Measurements from ENCODE around the gene LAMB3.

The LAMB3 gene

GRCh38 chr1:209641832-209642172 lies 10.4 kb downstream of the LAMB3 start:
- H2AFZ ChIP-seq (ENCODE audit: low read depth, low read length): no peak overlapping the region

GRCh38 chr1:209635850-209636249 lies 16.4 kb downstream of the LAMB3 start:
- Histone ChIP-seq H3K4me3 (ENCODE audit: low read length) (no peak overlapping the region), H3K36me3 (ENCODE audit: insufficient read depth, low read length) (no peaks in the 10 kb centered on the region), H2AFZ (ENCODE audit: low read depth, low read length) (no peak overlapping the region), H3K27me3 (ENCODE audit: insufficient read depth, low read length) (no peaks in the 10 kb centered on the region), H3K4me1 (ENCODE audit: insufficient read depth, low read length) (no peaks in the 10 kb centered on the region), H3K9me3 (ENCODE audit: low read length) (no peaks in the 10 kb centered on the region)

More at GRCh38 chr1:209641832-209642172, 10.4 kb downstream of the LAMB3 start:
- Histone ChIP-seq H3K4me3 (ENCODE audit: low read length) (no peak overlapping the region), H3K4me1 (ENCODE audit: insufficient read depth, low read length) (no peaks in the 10 kb centered on the region), H3K36me3 (ENCODE audit: insufficient read depth, low read length) (no peaks in the 10 kb centered on the region), H3K27me3 (ENCODE audit: insufficient read depth, low read length) (no peaks in the 10 kb centered on the region), H3K9me3 (ENCODE audit: low read length) (no peaks in the 10 kb centered on the region)

GRCh38 chr1:209634005-209634737 lies 18.1 kb downstream of the LAMB3 start:
- Histone ChIP-seq H3K4me1 (ENCODE audit: insufficient read depth, low read length) (no peaks in the 10 kb centered on the region), H2AFZ (ENCODE audit: low read depth, low read length) (no peak overlapping the region), H3K36me3 (ENCODE audit: insufficient read depth, low read length) (no peaks in the 10 kb centered on the region), H3K9me3 (ENCODE audit: low read length) (no peaks in the 10 kb centered on the region), H3K27me3 (ENCODE audit: insufficient read depth, low read length) (no peaks in the 10 kb centered on the region), H3K4me3 (ENCODE audit: low read length) (no peak overlapping the region)

- H2AFZ ChIP-seq (ENCODE audit: low read depth, low read length): no peak overlapping the region
- no peak overlapping the region for H3K4me3 ChIP-seq (ENCODE audit: low read length)
- H3K36me3 ChIP-seq (ENCODE audit: insufficient read depth, low read length): no peaks in the 10 kb centered on the region
- H3K4me1 ChIP-seq (ENCODE audit: insufficient read depth, low read length): no peaks in the 10 kb centered on the region
- H3K27me3 ChIP-seq (ENCODE audit: insufficient read depth, low read length): no peaks in the 10 kb centered on the region
- no peaks in the 10 kb centered on the region for H3K9me3 ChIP-seq (ENCODE audit: low read length)
Measured at GRCh38 chr1:209633335-209633997, 18.8 kb downstream of the LAMB3 start.

- no peaks in the 10 kb centered on the region for H3K27me3 ChIP-seq (ENCODE audit: insufficient read depth, low read length)
- no peak overlapping the region for H3K4me3 ChIP-seq (ENCODE audit: low read length)
- no peaks in the 10 kb centered on the region for H3K4me1 ChIP-seq (ENCODE audit: insufficient read depth, low read length)
- H3K36me3 ChIP-seq (ENCODE audit: insufficient read depth, low read length): no peaks in the 10 kb centered on the region
- no peaks in the 10 kb centered on the region for H3K9me3 ChIP-seq (ENCODE audit: low read length)
- H2AFZ ChIP-seq (ENCODE audit: low read depth, low read length): no peak overlapping the region
Measured at GRCh38 chr1:209630383-209631225, 21.6 kb downstream of the LAMB3 start.

GRCh38 chr1:209629621-209630382 lies 22.4 kb downstream of the LAMB3 start:
- H2AFZ ChIP-seq (ENCODE audit: low read depth, low read length): no peak overlapping the region
- H3K9me3 ChIP-seq (ENCODE audit: low read length): no peaks in the 10 kb centered on the region
- no peaks in the 10 kb centered on the region for H3K27me3 ChIP-seq (ENCODE audit: insufficient read depth, low read length)
- H3K4me1 ChIP-seq (ENCODE audit: insufficient read depth, low read length): no peaks in the 10 kb centered on the region
- H3K4me3 ChIP-seq (ENCODE audit: low read length): no peak overlapping the region
- no peaks in the 10 kb centered on the region for H3K36me3 ChIP-seq (ENCODE audit: insufficient read depth, low read length)

GRCh38 chr1:209628618-209629299 lies 23.5 kb downstream of the LAMB3 start:
- Histone ChIP-seq H3K27me3 (ENCODE audit: insufficient read depth, low read length) (peaks cover 2% of the 10 kb centered on the region), H3K36me3 (ENCODE audit: insufficient read depth, low read length) (no peaks in the 10 kb centered on the region), H3K4me3 (ENCODE audit: low read length) (no peak overlapping the region), H2AFZ (ENCODE audit: low read depth, low read length) (no peak overlapping the region), H3K9me3 (ENCODE audit: low read length) (no peaks in the 10 kb centered on the region), H3K4me1 (ENCODE audit: insufficient read depth, low read length) (no peaks in the 10 kb centered on the region)

GRCh38 chr1:209627732-209628196 lies 24.5 kb downstream of the LAMB3 start:
- Histone ChIP-seq H2AFZ (ENCODE audit: low read depth, low read length) (no peak overlapping the region), H3K9me3 (ENCODE audit: low read length) (no peaks in the 10 kb centered on the region), H3K4me1 (ENCODE audit: insufficient read depth, low read length) (peaks cover 5% of the 10 kb centered on the region), H3K27me3 (ENCODE audit: insufficient read depth, low read length) (peaks cover 2% of the 10 kb centered on the region), H3K4me3 (ENCODE audit: low read length) (no peak overlapping the region), H3K36me3 (ENCODE audit: insufficient read depth, low read length) (no peaks in the 10 kb centered on the region)

GRCh38 chr1:209627027-209627731 lies 25.0 kb downstream of the LAMB3 start:
- Histone ChIP-seq H3K36me3 (ENCODE audit: insufficient read depth, low read length) (no peaks in the 10 kb centered on the region), H3K9me3 (ENCODE audit: low read length) (no peaks in the 10 kb centered on the region), H3K27me3 (ENCODE audit: insufficient read depth, low read length) (peaks cover 2% of the 10 kb centered on the region), H3K4me1 (ENCODE audit: insufficient read depth, low read length) (peaks cover 5% of the 10 kb centered on the region), H3K4me3 (ENCODE audit: low read length) (no peak overlapping the region), H2AFZ (ENCODE audit: low read depth, low read length) (no peak overlapping the region)

GRCh38 chr1:209626346-209627026 lies 25.7 kb downstream of the LAMB3 start:
- no peaks in the 10 kb centered on the region for H3K36me3 ChIP-seq (ENCODE audit: insufficient read depth, low read length)
- no peaks in the 10 kb centered on the region for H3K9me3 ChIP-seq (ENCODE audit: low read length)
- H3K27me3 ChIP-seq (ENCODE audit: insufficient read depth, low read length): peaks cover 2% of the 10 kb centered on the region
- H3K4me1 ChIP-seq (ENCODE audit: insufficient read depth, low read length): peaks cover 5% of the 10 kb centered on the region
- no peak overlapping the region for H3K4me3 ChIP-seq (ENCODE audit: low read length)
- H2AFZ ChIP-seq (ENCODE audit: low read depth, low read length): no peak overlapping the region

- no peak overlapping the region for H2AFZ ChIP-seq (ENCODE audit: low read depth, low read length)
- H3K36me3 ChIP-seq (ENCODE audit: insufficient read depth, low read length): no peaks in the 10 kb centered on the region
- no peaks in the 10 kb centered on the region for H3K9me3 ChIP-seq (ENCODE audit: low read length)
- H3K4me3 ChIP-seq (ENCODE audit: low read length): no peak overlapping the region
- peaks cover 5% of the 10 kb centered on the region for H3K4me1 ChIP-seq (ENCODE audit: insufficient read depth, low read length)
- H3K27me3 ChIP-seq (ENCODE audit: insufficient read depth, low read length): peaks cover 2% of the 10 kb centered on the region
Measured at GRCh38 chr1:209625791-209626285, 26.4 kb downstream of the LAMB3 start.

All from neuron (in vitro differentiated cells).